ENCODE results near the gene LRBA. TPM values are rescaled to one million over a fixed set of nuclear protein-coding genes. Genes with fewer than 3 reads are reported as not detected.

Gene LRBA
- total RNA-seq, 1 donor from 2014 or later, result 54.0 TPM

DNA sequence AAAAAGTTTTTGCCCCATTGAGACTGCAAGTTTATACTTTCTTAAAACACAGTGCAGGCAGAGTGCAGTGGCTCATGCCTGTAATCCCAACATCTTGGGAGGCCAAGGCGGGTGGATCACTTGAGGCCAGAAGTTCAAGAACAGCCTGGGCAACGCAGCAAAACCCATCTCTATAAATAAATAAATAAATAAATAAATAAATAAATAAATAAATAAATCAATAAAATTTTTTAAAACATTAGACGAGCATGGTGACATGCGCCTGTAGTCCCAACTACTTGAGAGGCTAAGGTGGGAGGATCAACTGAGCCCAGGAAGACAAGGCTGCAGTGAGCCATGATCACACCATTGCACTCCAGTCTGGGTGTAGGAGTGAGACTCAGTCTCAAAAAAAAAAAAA is 213.3 kb downstream of the LRBA start:
- peaks cover 14% of the 10 kb centered on the region for H3K36me3 Mint-ChIP-seq (ENCODE audit: low read depth)
- no peak overlapping the region for H3K4me3 Mint-ChIP-seq
- H3K27me3 Mint-ChIP-seq, result no peaks in the 10 kb centered on the region
- no peak overlapping the region for H3K27ac Mint-ChIP-seq
- no peaks in the 10 kb centered on the region for H3K9me3 Mint-ChIP-seq
- no peak for DNase-seq
- no peaks in the 10 kb centered on the region for H3K4me1 Mint-ChIP-seq
- intact Hi-C loops (cut with micrococcal nuclease), result no loop called here

DNA sequence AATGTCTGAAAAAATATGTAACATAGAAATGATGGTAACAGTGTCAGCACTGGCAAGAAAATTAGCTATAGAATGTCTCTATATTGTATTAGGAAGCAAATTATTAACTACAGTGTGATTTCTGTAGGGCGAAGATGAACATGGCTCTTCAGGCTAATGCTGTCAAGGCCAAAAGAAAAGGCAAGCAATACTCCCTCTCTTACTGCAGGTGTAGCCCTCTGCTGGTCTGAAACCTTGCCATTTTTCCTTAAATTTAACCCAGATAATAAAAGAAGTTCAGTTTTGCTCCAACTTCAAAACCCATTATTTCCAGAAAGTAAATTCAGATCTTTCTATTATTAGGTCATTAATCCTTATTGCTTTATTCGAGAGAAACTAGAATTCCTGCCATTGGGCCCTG is 215.9 kb downstream of the LRBA start:
- Mint-ChIP-seq H3K27ac (no peak overlapping the region), H3K36me3 (ENCODE audit: low read depth) (peaks cover 6% of the 10 kb centered on the region)

DNA sequence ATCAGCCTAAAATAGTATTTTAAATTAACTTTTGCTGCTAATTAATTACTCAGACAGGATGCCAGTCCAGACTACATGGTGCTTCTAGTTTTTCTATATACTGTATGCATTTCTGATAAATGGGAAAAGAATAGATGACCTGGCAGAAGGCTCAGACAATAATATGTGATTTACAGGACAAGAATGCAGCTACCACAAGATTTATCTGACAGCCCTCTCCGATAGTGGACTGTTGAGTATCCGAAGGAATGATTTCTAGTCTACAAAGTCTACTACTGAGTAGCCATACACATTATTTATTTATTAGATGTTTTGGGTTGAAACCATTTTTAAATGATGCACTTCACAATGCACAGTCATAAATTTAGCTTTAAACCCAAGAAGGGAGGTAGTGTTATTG is 220.4 kb downstream of the LRBA start:
- no peaks in the 10 kb centered on the region for H3K4me1 Mint-ChIP-seq
- no peak overlapping the region for H3K4me3 Mint-ChIP-seq
- DNase-seq, result no peak
- no peaks in the 10 kb centered on the region for H3K27me3 Mint-ChIP-seq
- no peaks in the 10 kb centered on the region for H3K9me3 Mint-ChIP-seq
- H3K36me3 Mint-ChIP-seq (ENCODE audit: low read depth), result no peaks in the 10 kb centered on the region
- intact Hi-C loops (cut with micrococcal nuclease), result no loop called here
- no peak overlapping the region for H3K27ac Mint-ChIP-seq

More for the DNA sequence above, 215.9 kb downstream of the LRBA start:
- intact Hi-C loops (cut with micrococcal nuclease), result no loop called here
- Mint-ChIP-seq H3K9me3 (no peaks in the 10 kb centered on the region), H3K4me3 (no peak overlapping the region), H3K4me1 (no peaks in the 10 kb centered on the region), H3K27me3 (no peaks in the 10 kb centered on the region)
- DNase-seq, result no peak

DNA sequence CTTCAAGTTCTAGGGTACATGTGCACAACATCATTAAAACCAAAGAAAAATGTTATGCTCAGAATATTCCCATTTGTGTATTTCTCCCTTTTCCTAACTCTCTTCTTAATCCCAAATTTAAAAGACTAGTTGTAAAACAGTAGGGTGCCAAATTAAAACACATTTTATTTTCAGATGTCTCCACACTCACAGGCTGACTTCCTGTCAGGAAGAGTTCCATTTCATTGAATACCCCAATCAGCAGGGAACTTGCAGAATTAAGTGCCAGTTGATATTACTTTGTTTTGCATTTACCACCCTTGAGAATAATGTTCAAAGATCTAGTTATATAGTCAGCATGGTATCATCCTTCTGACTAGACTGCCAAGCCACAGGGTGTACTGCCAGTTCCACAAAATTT is 225.2 kb downstream of the LRBA start:
- intact Hi-C loops (cut with micrococcal nuclease), result no loop called here
- Mint-ChIP-seq H3K4me3 (no peak overlapping the region), H3K27ac (no peak overlapping the region), H3K36me3 (ENCODE audit: low read depth) (no peaks in the 10 kb centered on the region), H3K27me3 (no peaks in the 10 kb centered on the region), H3K4me1 (no peaks in the 10 kb centered on the region), H3K9me3 (no peaks in the 10 kb centered on the region)
- DNase-seq, result no peak

DNA sequence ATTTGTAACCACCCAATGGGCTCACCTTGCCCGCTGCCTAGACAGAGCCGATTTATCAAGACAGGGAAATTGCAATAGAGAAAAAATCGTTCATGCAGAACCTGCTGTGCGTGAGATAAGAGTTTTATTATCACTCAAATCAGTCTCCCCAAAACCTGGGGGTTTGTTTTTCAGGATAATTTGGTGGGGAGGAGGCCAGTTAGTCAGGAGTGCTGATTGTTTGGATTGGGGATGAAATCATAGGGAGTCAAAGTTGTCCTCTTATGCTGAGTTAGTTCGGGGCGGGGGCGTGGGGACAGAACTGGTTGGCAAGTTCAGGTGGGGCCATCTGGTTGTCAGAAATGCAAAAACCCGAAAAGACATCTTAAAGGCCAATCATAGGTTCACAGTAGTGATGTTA is 230.1 kb downstream of the LRBA start:
- no peaks in the 10 kb centered on the region for H3K27me3 Mint-ChIP-seq
- no peaks in the 10 kb centered on the region for H3K9me3 Mint-ChIP-seq
- no peak overlapping the region for H3K27ac Mint-ChIP-seq
- DNase-seq, result no peak
- no peak overlapping the region for H3K4me3 Mint-ChIP-seq
- intact Hi-C loops (cut with micrococcal nuclease), result no loop called here
- H3K4me1 Mint-ChIP-seq, result no peaks in the 10 kb centered on the region
- no peaks in the 10 kb centered on the region for H3K36me3 Mint-ChIP-seq (ENCODE audit: low read depth)

DNA sequence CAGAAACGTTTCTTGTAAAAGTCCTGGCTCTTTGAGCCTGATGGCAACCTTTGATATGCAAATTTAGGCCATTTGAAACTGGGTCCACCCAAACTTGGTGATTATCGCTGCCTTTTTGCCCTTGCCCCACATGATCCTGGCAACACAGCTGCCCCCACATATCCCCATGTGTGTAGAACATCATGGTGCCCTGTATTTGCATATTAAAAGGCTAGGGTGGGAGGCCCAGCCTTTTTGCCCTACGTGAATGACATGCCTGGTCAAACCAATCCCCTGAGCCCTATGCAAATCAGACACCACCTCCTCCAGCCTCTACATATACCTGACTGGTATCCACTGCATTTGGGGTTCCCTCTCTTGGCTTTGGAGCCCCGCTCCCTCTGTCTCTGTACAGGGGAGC is 230.8 kb downstream of the LRBA start:
- Mint-ChIP-seq H3K27me3 (no peaks in the 10 kb centered on the region), H3K9me3 (no peaks in the 10 kb centered on the region), H3K4me3 (no peak overlapping the region)

DNA sequence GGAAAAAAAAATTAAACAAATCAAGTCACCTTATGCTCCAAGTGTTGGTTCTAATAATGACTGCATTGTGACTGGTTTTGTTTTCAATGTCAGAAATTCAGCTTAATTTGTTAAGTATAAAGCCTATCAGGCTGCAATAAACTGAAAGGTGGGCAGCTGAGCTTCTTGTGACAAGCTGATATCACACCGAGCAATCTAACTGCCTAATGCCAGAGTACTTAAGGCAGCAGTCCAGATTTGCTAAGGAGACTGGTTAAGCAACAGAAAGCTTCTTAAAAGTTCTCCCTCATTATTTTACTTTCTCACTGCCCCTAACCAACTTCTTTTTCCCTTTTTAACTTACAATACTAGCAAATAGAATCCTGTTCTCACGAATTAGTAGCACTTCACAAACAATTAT is 232.2 kb downstream of the LRBA start:
- no peak overlapping the region for H3K4me3 Mint-ChIP-seq
- intact Hi-C loops (cut with micrococcal nuclease), result no loop called here
- H3K36me3 Mint-ChIP-seq (ENCODE audit: low read depth), result no peaks in the 10 kb centered on the region
- H3K27me3 Mint-ChIP-seq, result no peaks in the 10 kb centered on the region
- no peak for DNase-seq
- H3K4me1 Mint-ChIP-seq, result no peaks in the 10 kb centered on the region
- H3K9me3 Mint-ChIP-seq, result no peaks in the 10 kb centered on the region
- H3K27ac Mint-ChIP-seq, result no peak overlapping the region

More for the DNA sequence above, 230.8 kb downstream of the LRBA start:
- no peak overlapping the region for H3K27ac Mint-ChIP-seq
- no peaks in the 10 kb centered on the region for H3K36me3 Mint-ChIP-seq (ENCODE audit: low read depth)
- no peak for DNase-seq
- no peaks in the 10 kb centered on the region for H3K4me1 Mint-ChIP-seq
- intact Hi-C loops (cut with micrococcal nuclease), result no loop called here

DNA sequence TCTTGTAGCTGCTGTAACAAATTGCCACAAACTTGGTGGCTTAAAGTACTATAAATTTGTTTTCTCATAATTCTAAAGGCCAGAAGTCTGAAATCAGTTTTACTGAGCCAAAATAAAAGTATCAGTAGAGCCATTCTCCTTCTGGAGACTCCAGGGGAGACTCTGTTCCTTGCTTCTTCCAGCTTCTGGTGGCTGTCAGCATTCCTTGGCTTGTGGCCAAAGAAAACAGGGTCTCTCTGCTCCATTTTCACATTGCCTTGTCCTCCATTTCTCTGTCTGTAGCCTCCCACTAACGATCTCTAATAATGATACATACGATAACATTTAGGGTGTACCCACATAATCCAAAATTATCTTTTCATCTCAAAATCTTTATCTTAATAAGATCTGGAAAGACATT is 232.8 kb downstream of the LRBA start:
- H3K27ac Mint-ChIP-seq, result no peak overlapping the region
- H3K9me3 Mint-ChIP-seq, result no peaks in the 10 kb centered on the region
- no peak for DNase-seq
- no peak overlapping the region for H3K4me3 Mint-ChIP-seq
- H3K36me3 Mint-ChIP-seq (ENCODE audit: low read depth), result no peaks in the 10 kb centered on the region
- H3K27me3 Mint-ChIP-seq, result no peaks in the 10 kb centered on the region
- H3K4me1 Mint-ChIP-seq, result no peaks in the 10 kb centered on the region
- intact Hi-C loops (cut with micrococcal nuclease), result no loop called here

DNA sequence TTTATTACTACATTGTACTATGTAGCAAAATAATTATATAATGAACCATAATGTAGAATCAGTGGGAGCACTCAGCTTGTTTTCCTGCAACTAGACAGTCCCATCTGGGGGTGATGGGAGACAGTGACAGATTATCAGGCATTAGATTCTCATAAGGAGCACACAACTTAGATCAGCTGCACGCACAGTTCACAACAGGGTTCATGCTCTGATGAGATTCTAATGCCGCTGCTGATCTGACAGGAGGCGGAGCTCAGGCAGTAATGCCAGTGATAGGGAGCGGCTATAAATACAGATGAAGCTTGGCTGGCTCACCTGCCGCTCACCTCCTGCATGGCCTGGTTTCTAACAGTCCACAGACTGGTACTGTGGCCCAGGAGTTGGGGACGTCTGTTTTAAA is 233.9 kb downstream of the LRBA start:
- H3K27ac Mint-ChIP-seq, result no peak overlapping the region
- intact Hi-C loops (cut with micrococcal nuclease), result no loop called here
- no peaks in the 10 kb centered on the region for H3K36me3 Mint-ChIP-seq (ENCODE audit: low read depth)
- no peaks in the 10 kb centered on the region for H3K9me3 Mint-ChIP-seq
- H3K4me1 Mint-ChIP-seq, result no peaks in the 10 kb centered on the region
- no peaks in the 10 kb centered on the region for H3K27me3 Mint-ChIP-seq
- no peak for DNase-seq
- H3K4me3 Mint-ChIP-seq, result no peak overlapping the region

DNA sequence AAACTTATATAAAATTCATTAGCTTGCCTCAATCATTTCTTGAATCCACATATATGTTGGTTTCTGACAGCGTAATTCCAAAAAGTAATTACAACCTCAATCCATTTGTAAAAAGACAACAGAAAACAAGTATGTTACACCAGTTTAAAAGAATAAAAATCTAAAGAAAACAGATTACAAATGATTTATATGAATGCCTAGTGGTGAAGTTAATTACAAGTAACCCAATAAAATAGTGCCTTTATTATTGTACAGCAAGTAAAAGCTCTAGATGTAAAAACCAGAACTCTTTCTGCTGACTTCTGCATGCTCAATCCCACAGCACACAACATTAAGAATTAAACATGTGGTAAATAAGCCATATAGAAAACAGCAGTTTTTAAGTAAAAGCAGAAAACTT is 235.4 kb downstream of the LRBA start:
- Mint-ChIP-seq H3K9me3 (no peaks in the 10 kb centered on the region), H3K27ac (no peak overlapping the region), H3K27me3 (no peaks in the 10 kb centered on the region), H3K4me3 (no peak overlapping the region), H3K36me3 (ENCODE audit: low read depth) (no peaks in the 10 kb centered on the region), H3K4me1 (no peaks in the 10 kb centered on the region)
- intact Hi-C loops (cut with micrococcal nuclease), result no loop called here
- DNase-seq, result no peak

DNA sequence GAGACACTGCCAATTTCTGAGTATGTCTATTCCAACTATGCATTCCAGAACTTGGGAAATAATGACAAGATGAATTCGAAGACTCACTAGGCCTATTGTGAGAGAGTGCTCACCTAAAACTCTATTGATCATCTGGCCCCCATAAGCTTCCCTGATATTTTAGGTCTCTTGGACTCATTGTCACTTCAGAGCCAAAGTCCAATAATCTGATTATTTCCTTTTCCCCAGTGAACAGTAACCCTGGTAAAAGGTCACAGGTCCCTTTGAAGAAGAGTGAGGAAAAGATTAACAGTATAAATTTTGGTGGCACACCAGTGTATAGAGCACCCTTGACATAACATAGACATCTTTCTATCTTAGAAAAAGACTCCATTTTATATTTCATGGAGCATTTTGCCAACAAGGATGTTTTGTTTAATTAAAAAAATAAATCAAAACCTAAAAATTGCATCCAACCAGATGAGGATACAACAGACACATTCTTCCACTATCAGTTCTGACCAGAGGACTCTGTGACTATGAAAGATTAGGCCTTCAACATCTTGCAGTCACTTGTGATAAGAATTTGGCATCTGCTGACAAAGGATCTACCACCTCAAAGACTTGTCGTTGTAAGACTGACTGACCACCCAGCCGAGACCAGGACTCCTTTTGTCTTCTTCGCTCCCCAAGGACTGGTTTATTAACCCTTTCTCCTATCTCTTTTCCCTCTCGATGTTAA is 241.2 kb downstream of the LRBA start:
- H3K4me1 Mint-ChIP-seq, result peaks cover 3% of the 10 kb centered on the region
- no peak overlapping the region for H3K27ac Mint-ChIP-seq
- H3K4me3 Mint-ChIP-seq, result no peak overlapping the region
- H3K9me3 Mint-ChIP-seq, result no peaks in the 10 kb centered on the region
- intact Hi-C loops (cut with micrococcal nuclease), result no loop called here
- H3K36me3 Mint-ChIP-seq (ENCODE audit: low read depth), result peaks cover 6% of the 10 kb centered on the region
- DNase-seq, result no peak
- no peaks in the 10 kb centered on the region for H3K27me3 Mint-ChIP-seq

DNA sequence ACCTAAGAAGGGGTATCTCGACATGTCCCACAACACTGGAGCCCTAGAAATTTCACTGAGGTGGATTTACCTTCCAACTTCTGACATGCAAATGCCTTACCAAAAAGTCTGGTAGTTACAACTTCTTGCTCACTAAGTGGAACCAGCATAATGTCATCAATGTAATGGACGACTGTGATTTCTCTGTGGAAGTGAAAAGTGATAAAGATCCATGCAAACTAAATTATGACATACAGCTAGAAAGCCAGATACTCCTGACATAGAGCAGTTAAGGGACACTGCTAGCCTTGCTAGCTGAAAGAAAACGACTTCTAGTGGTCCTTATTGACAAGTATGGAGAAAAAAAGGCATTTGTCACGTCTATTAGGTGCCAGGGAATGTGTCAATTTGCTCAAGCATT is 242.1 kb downstream of the LRBA start:
- DNase-seq, result no peak
- H3K36me3 Mint-ChIP-seq (ENCODE audit: low read depth), result peaks cover 6% of the 10 kb centered on the region
- no peaks in the 10 kb centered on the region for H3K27me3 Mint-ChIP-seq
- H3K4me1 Mint-ChIP-seq, result peaks cover 3% of the 10 kb centered on the region
- no peaks in the 10 kb centered on the region for H3K9me3 Mint-ChIP-seq
- intact Hi-C loops (cut with micrococcal nuclease), result no loop called here
- no peak overlapping the region for H3K4me3 Mint-ChIP-seq
- no peak overlapping the region for H3K27ac Mint-ChIP-seq

DNA sequence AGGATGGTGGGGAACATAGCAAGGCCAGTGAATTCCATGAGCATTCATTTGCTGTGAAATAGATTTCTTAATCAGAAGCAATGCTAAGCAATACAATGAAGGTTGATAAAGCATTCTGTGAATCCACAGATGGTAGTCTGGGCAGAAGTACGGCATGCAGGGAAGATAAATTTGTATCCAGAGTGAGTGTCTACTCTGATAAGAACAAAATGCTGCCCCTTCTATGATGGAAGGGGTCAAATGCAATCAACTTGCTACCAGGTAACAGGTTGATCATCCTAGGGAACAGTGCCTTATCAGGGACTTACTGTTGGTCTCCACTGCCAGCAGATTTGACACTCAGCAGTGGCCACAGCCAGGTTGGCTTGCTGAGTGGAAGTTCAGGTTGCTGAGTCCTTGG is 243.7 kb downstream of the LRBA start:
- no peaks in the 10 kb centered on the region for H3K27me3 Mint-ChIP-seq
- H3K9me3 Mint-ChIP-seq, result no peaks in the 10 kb centered on the region
- no peak overlapping the region for H3K4me3 Mint-ChIP-seq
- peaks cover 6% of the 10 kb centered on the region for H3K36me3 Mint-ChIP-seq (ENCODE audit: low read depth)
- DNase-seq, result no peak
- no peak overlapping the region for H3K27ac Mint-ChIP-seq
- intact Hi-C loops (cut with micrococcal nuclease), result no loop called here
- peaks cover 3% of the 10 kb centered on the region for H3K4me1 Mint-ChIP-seq

DNA sequence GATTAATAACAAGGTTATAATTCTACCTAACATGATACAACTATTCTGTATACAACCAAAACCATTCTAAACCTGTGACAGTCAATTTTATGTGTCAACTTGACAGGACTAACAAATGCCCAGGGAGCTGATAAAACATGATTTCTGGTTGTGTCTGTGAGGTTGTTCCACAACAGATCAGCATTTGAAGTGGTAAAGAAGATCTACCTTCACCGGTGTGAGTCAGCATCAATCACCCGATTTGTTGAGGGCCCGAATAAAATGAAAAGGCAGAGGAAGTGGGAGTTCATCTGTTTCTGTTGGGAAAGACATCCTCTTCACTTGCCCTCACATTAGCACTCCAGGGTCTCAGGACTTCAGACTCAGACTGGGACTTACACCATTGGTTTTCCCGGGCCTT is 245.2 kb downstream of the LRBA start:
- no peaks in the 10 kb centered on the region for H3K27me3 Mint-ChIP-seq
- no peak for DNase-seq
- H3K4me1 Mint-ChIP-seq, result peaks cover 3% of the 10 kb centered on the region
- H3K4me3 Mint-ChIP-seq, result no peak overlapping the region
- no peaks in the 10 kb centered on the region for H3K9me3 Mint-ChIP-seq
- no peak overlapping the region for H3K27ac Mint-ChIP-seq
- intact Hi-C loops (cut with micrococcal nuclease), result no loop called here
- peaks cover 6% of the 10 kb centered on the region for H3K36me3 Mint-ChIP-seq (ENCODE audit: low read depth)

DNA sequence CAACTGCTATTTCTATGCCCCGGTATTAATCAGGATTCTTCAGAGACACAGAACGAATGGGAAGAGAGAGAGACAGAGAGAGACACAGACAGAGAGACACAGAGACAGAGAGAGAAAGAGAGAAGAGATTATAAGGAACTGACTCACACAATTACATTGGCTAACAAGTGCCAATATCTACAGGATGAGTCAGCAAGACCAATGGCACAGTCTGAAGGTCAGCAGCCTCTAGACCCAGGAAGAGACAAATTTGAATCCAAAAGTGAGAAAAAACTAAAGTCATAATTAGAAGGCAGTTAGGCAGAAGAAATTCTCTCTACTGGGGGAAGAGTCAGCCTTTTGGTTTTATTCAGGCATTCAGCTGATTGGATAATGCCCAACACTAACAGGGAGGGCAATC is 245.8 kb downstream of the LRBA start:
- DNase-seq, result no peak
- H3K27me3 Mint-ChIP-seq, result no peaks in the 10 kb centered on the region
- H3K9me3 Mint-ChIP-seq, result no peaks in the 10 kb centered on the region
- no peak overlapping the region for H3K27ac Mint-ChIP-seq
- intact Hi-C loops (cut with micrococcal nuclease), result no loop called here
- H3K4me1 Mint-ChIP-seq, result peaks cover 3% of the 10 kb centered on the region
- H3K4me3 Mint-ChIP-seq, result no peak overlapping the region
- H3K36me3 Mint-ChIP-seq (ENCODE audit: low read depth), result peaks cover 8% of the 10 kb centered on the region
